ENCODE measurements around the gene RBM34. TPM values are rescaled to one million over a fixed set of nuclear protein-coding genes. Genes with fewer than 3 reads are reported as not detected.

The RBM34 gene
- total RNA-seq = 10 to 100 TPM; 31.7 to 56.9 TPM
- polyA plus RNA-seq = 100 to 1,000 TPM in 1 of 2 donors, 10 to 100 TPM in 1; 45.6 to 129 TPM
- long read RNA-seq, donor 1, transcript RBM34-201 (11 exons, 2,054 nt) = major isoform, 12 of 17 reads
- long read RNA-seq, donor 1, partial matches to known transcripts = 0 of 17 reads
- long read RNA-seq, donor 1, other reads (novel, unspliced or antisense) = 0 of 17 reads
- long read RNA-seq, donor 2, transcript RBM34-201 (11 exons, 2,054 nt) = major isoform, 6 of 8 reads
- long read RNA-seq, donor 2, partial matches to known transcripts = 0 of 8 reads
- long read RNA-seq, donor 2, other reads (novel, unspliced or antisense) = 0 of 8 reads
- long read RNA-seq, donor 3, transcript RBM34-201 (11 exons, 2,054 nt) = major isoform, 5 of 9 reads
- long read RNA-seq, donor 3, partial matches to known transcripts = 0 of 9 reads
- long read RNA-seq, donor 3, other reads (novel, unspliced or antisense) = 0 of 9 reads
- long read RNA-seq, donor 4, partial matches to known transcripts = 0 of 4 reads
- long read RNA-seq, donor 4, other reads (novel, unspliced or antisense) = 0 of 4 reads
- long read RNA-seq, donor 5, transcript RBM34-201 (11 exons, 2,054 nt) = major isoform, 18 of 28 reads
- long read RNA-seq, donor 5, transcript RBM34-209 (3 exons, 783 nt) = minor isoform, 7 of 28 reads
- long read RNA-seq, donor 5, partial matches to known transcripts = 0 of 28 reads
- long read RNA-seq, donor 5, other reads (novel, unspliced or antisense) = 0 of 28 reads

GRCh38 chr1:235160957-235161684 lies at the start of gene RBM34:
RBM34 (minus strand) TSS chr1:235161250; CDS start chr1:235161226, 24 bp downstream.
- 0% methylated on average over 52 of the region's 52 CpGs for WGBS, 2 donors
- no peaks in the 10 kb centered on the region for H3K9me3 ChIP-seq (ENCODE audit: control insufficient read depth in 4 of 4, insufficient read depth in 3 of 4, low read length in 3 of 4)
- ATAC-seq (ENCODE audit: insufficient read depth, low FRiP score) (peak; percentile 99), DNase-seq (peak; percentile 94 to 96 (median 94))
- no peaks in the 10 kb centered on the region for H3K27me3 ChIP-seq (ENCODE audit: control insufficient read depth in 3 of 3, insufficient read depth in 3 of 3, low read length in 2 of 3)
- peak within 1 kb of the TSS; percentile 64 to 94 for H3K9ac ChIP-seq (ENCODE audit: insufficient read depth in 1 of 2, low read length in 2 of 2)
- peak within 1 kb of the TSS; percentile 82 for H3K4me3 ChIP-seq
- H3K36me3 ChIP-seq (ENCODE audit: control insufficient read depth in 4 of 4, insufficient read depth in 4 of 4, low read length in 4 of 4) = peaks cover 6 to 19% (median 13%) of the 10 kb centered on the region in 4 donors
- TF ChIP-seq CTCF (IDR thresholded peaks at IDR 0.05; ENCODE audit: control extremely low read depth, extremely low read depth) = peak; percentile 10
- peaks cover 0 to 10% (median 5%) of the 10 kb centered on the region in 5 donors for H3K4me1 ChIP-seq (ENCODE audit: control insufficient read depth in 5 of 5, insufficient read depth in 5 of 5, low read length in 5 of 5)
- H3K27ac ChIP-seq (ENCODE audit: low read depth in 1 of 2, low read length in 1 of 2) = peak within 1 kb of the TSS; percentile 87 to 97

GRCh38 chr1:235207209-235207565 lies 46.1 kb upstream of the RBM34 start:
- Histone ChIP-seq H3K36me3 (ENCODE audit: control insufficient read depth in 4 of 4, insufficient read depth in 4 of 4, low read length in 4 of 4) (peaks cover 5 to 12% (median 6%) of the 10 kb centered on the region in 4 donors), H3K4me3 (no peak overlapping the region), H3K27me3 (ENCODE audit: control insufficient read depth in 3 of 3, insufficient read depth in 3 of 3, low read length in 2 of 3) (no peaks in the 10 kb centered on the region), H3K9ac (ENCODE audit: insufficient read depth in 1 of 2, low read length in 2 of 2) (no peak overlapping the region), H3K27ac (ENCODE audit: low read depth in 1 of 2, low read length in 1 of 2) (no peak overlapping the region), H3K4me1 (ENCODE audit: control insufficient read depth in 5 of 5, insufficient read depth in 5 of 5, low read length in 5 of 5) (no peaks in the 10 kb centered on the region), H3K9me3 (ENCODE audit: control insufficient read depth in 4 of 4, insufficient read depth in 3 of 4, low read length in 3 of 4) (no peaks in the 10 kb centered on the region)
- ATAC-seq (ENCODE audit: insufficient read depth, low FRiP score) = no peak
- DNase-seq = no peak
- 28 to 61% methylated on average over 2 of the region's 2 CpGs for WGBS, 2 donors
- TF ChIP-seq CTCF (IDR thresholded peaks at IDR 0.05; ENCODE audit: control extremely low read depth, extremely low read depth) = no peak

GRCh38 chr1:235206533-235207208 lies 45.6 kb upstream of the RBM34 start:
- peaks cover 3 to 10% (median 5%) of the 10 kb centered on the region in 4 donors for H3K36me3 ChIP-seq (ENCODE audit: control insufficient read depth in 4 of 4, insufficient read depth in 4 of 4, low read length in 4 of 4)
- DNase-seq (no peak), ATAC-seq (ENCODE audit: insufficient read depth, low FRiP score) (no peak)
- H3K27me3 ChIP-seq (ENCODE audit: control insufficient read depth in 3 of 3, insufficient read depth in 3 of 3, low read length in 2 of 3) = no peaks in the 10 kb centered on the region
- no peaks in the 10 kb centered on the region for H3K4me1 ChIP-seq (ENCODE audit: control insufficient read depth in 5 of 5, insufficient read depth in 5 of 5, low read length in 5 of 5)
- TF ChIP-seq CTCF (IDR thresholded peaks at IDR 0.05; ENCODE audit: control extremely low read depth, extremely low read depth) = no peak
- no peak overlapping the region for H3K27ac ChIP-seq (ENCODE audit: low read depth in 1 of 2, low read length in 1 of 2)
- no peak overlapping the region for H3K9ac ChIP-seq (ENCODE audit: insufficient read depth in 1 of 2, low read length in 2 of 2)
- no peak overlapping the region for H3K4me3 ChIP-seq
- no peaks in the 10 kb centered on the region for H3K9me3 ChIP-seq (ENCODE audit: control insufficient read depth in 4 of 4, insufficient read depth in 3 of 4, low read length in 3 of 4)
- WGBS, 2 donors = 90 to 95% methylated on average over 4 of the region's 4 CpGs
